Heart left ventricle (tissue), 16 donors: Measurements from ENCODE around the gene ANKRD50. TPM values are rescaled to one million over a fixed set of nuclear protein-coding genes. Genes with fewer than 3 reads are reported as not detected.

Experiments
- ATAC-seq, 4 donors: fragments of 200-7000 bp; cut with Tn5 transposase; one replicate each; pipeline ENCODE4 v1.9.1; 2020 to 2022; ENCODE audit warnings: moderate library complexity in 4 of 4, mild to moderate bottlenecking in 3 of 4, moderate number of reproducible peaks in 1 of 4
- DNase-seq, 5 donors: peaks; one replicate each; pipeline ENCODE4 v3.0.0-alpha.2; 2020
- H3K27ac ChIP-seq, 12 donors: fragments of 200-600 bp; sonication (generic) in 4 of 12; one replicate each; pipeline versions ENCODE4 v1.5.0 to v1.8.0; 2016 to 2022; ENCODE audit warnings: mild to moderate bottlenecking in 2 of 12
- H3K27me3 ChIP-seq, 9 donors: fragments of 200-600 bp; sonication (generic) in 2 of 9; one replicate each; pipeline versions ENCODE4 v1.5.1 to v1.8.0; 2016 to 2022; ENCODE audit warnings: mild to moderate bottlenecking in 3 of 9
- H3K36me3 ChIP-seq, 9 donors: fragments of 200-600 bp; sonication (generic) in 2 of 9; one replicate each; pipeline versions ENCODE4 v1.5.0 to v1.8.0; 2018 to 2022; ENCODE audit warnings: mild to moderate bottlenecking in 2 of 9
- H3K4me1 ChIP-seq, 12 donors: fragments of 200-600 bp; sonication (generic) in 4 of 12; one replicate each; pipeline versions ENCODE4 v1.5.0 to v1.8.0; 2016 to 2022; ENCODE audit warnings: mild to moderate bottlenecking in 3 of 12
- H3K4me3 ChIP-seq, 12 donors: fragments of 200-600 bp; sonication (generic) in 4 of 12; one replicate each; pipeline versions ENCODE4 v1.5.0 to v1.8.0; 2017 to 2022; ENCODE audit warnings: mild to moderate bottlenecking in 9 of 12, moderate library complexity in 4 of 12
- H3K9me3 ChIP-seq, 12 donors: fragments of 200-600 bp; sonication (generic) in 4 of 12; one replicate each; pipeline versions ENCODE4 v1.5.0 to v1.8.0; 2016 to 2022; ENCODE audit warnings: mild to moderate bottlenecking in 1 of 12
- POLR2A ChIP-seq, 2 donors: fragments of 450-650 bp; IDR thresholded peaks; one replicate each; pipeline ENCODE4 v1.6.1; 2017; ENCODE audit warnings: antibody characterized with exemption in 2 of 2, mild to moderate bottlenecking in 2 of 2, moderate library complexity in 2 of 2
- WGBS, 4 donors: extraction: QIAGEN DNeasy Blood & Tissue Kit in 2 of 4; methylation state at CpG; one replicate each; pipeline versions ENCODE4 v1.1.5 to v1.1.7; 2013 to 2018; 5-methylcytosine and 5-hydroxymethylcytosine counted together
- intact Hi-C, 10 donors: fragments of 100-400 bp; cut with DNase I; formaldehyde crosslinking; loops; one replicate each; pipeline versions ENCODE4 v1.11.1 to v1.14.2; 2022
- polyA plus RNA-seq, 2 donors: library from polyadenylated mRNA; stranded (reverse); fragments of 200-250 nt; gene quantifications; one replicate each; pipeline ENCODE4 v1.2.3, GENCODE V29; 2013
- total RNA-seq, 9 donors: library from RNA; depleted of rRNA in 2 of 9; stranded (reverse); fragments of >200 nt in 2 of 9; fragmentation: NEBNext Ultra II Directional in 3 of 9; extraction: Animal tissue kit (Norgen Biotek cat#: 25700) in 3 of 9; gene quantifications; one replicate each; pipeline versions ENCODE4 v1.1.0 to v1.2.4, GENCODE V29; 2016 to 2023
- TF ChIP-seq, protein P1 (sequence below), 12 donors: fragments of 200-600 bp; sonication (generic) in 4 of 12; IDR thresholded peaks; one replicate each; pipeline versions ENCODE4 v1.5.0 to v1.8.0; 2018 to 2022; ENCODE audit warnings: antibody characterized with exemption in 12 of 12, mild to moderate bottlenecking in 5 of 12
- donor health status: ischemic (EF 13 %, LVEDD 7.1; RV severe dilation, severe dysfunction).
- donor health status: healthy with polysubstance abuse.
- donor health status: DM: no; HTN: yes; CAD: no.
- donor health status: DM: no; HTN: no; CAD: no.
- donor health status: ischemic (EF 25% LVEDD 6.9; RV normal size, moderate dysfunction).
- donor health status: ischemic (EF 25% LVEDD 5.7; RV mildly dilated, moderate dysfunction).
- donor health status: healthy.
- donor health status: DM: yes; HTN: yes; CAD: no.
- donor health status: ischemic (EF 35%, LVEDD 5.7; RV mildly dilated, moderate dysfunction).
- donor health status: nonischemic (EF 11% LVEDD 7.7; RV severe dilation, severe dysfunction).
- donor health status: DM: yes; HTN: yes; CAD: no.
- donor health status: PGD.
- donor health status: ischemic (EF 29% LVEDD 5.4; RV normal size, mild dysfunction).
- donor health status: nonischemic (EF 23%, LVEDD 6.1; RV moderate dilation, normal function).

Gene ANKRD50
- total and polyA plus RNA-seq, 11 donors: 1.8 to 19.0 (median 8.1) TPM

- TF ChIP-seq, protein P1, sequence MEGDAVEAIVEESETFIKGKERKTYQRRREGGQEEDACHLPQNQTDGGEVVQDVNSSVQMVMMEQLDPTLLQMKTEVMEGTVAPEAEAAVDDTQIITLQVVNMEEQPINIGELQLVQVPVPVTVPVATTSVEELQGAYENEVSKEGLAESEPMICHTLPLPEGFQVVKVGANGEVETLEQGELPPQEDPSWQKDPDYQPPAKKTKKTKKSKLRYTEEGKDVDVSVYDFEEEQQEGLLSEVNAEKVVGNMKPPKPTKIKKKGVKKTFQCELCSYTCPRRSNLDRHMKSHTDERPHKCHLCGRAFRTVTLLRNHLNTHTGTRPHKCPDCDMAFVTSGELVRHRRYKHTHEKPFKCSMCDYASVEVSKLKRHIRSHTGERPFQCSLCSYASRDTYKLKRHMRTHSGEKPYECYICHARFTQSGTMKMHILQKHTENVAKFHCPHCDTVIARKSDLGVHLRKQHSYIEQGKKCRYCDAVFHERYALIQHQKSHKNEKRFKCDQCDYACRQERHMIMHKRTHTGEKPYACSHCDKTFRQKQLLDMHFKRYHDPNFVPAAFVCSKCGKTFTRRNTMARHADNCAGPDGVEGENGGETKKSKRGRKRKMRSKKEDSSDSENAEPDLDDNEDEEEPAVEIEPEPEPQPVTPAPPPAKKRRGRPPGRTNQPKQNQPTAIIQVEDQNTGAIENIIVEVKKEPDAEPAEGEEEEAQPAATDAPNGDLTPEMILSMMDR (IDR thresholded peaks at IDR 0.05): no peak
- no peak for TF ChIP-seq POLR2A (IDR thresholded peaks at IDR 0.05)
- no peaks in the 10 kb centered on the region for H3K9me3 ChIP-seq
- no peak overlapping the region for H3K4me3 ChIP-seq
- H3K36me3 ChIP-seq: peaks cover 0 to 7% (median 0%) of the 10 kb centered on the region in 9 donors
- DNase-seq (no peak), ATAC-seq (no peak)
- 78 to 86% (median 84%) methylated on average over 2 of the region's 2 CpGs for WGBS, 4 donors
- no peaks in the 10 kb centered on the region for H3K4me1 ChIP-seq
- intact Hi-C loops: no loop called here
- H3K27ac ChIP-seq: no peak overlapping the region
- no peaks in the 10 kb centered on the region for H3K27me3 ChIP-seq
These were observed 64.9 kb downstream of the ANKRD50 start for GRCh38 chr4:124647599-124647998.

- intact Hi-C loops: no loop called here
- no peaks in the 10 kb centered on the region for H3K36me3 ChIP-seq
- no peak overlapping the region for H3K27ac ChIP-seq
- DNase-seq (no peak), ATAC-seq (no peak)
- no peaks in the 10 kb centered on the region for H3K27me3 ChIP-seq
- no peak overlapping the region for H3K4me3 ChIP-seq
- TF ChIP-seq, protein P1 (IDR thresholded peaks at IDR 0.05): no peak
- TF ChIP-seq POLR2A (IDR thresholded peaks at IDR 0.05): no peak
- H3K4me1 ChIP-seq: no peaks in the 10 kb centered on the region
- H3K9me3 ChIP-seq: no peaks in the 10 kb centered on the region
- 90 to 97% (median 94%) methylated on average over 3 of the region's 3 CpGs for WGBS, 4 donors
These were observed 67.9 kb downstream of the ANKRD50 start for GRCh38 chr4:124644621-124645020.

DNA sequence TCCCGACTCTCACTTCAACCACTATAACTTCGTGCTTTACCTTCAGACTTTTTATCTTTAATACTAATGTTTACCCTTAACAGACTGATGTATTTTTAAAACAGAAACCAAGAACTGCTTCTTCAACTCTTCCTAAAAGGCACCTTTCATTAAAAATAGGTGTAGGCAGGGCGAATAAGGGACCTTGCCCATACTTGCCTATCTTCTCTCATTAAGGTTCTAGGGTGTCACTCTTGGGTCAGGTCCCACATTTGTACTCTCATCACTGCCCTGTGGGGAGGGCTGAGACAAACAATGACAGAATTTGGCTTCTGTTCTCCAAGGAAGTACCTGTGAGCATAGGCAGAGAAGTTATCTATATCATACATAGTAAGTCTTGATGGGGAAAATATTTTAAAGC is 69.7 kb downstream of the ANKRD50 start:
- DNase-seq (no peak), ATAC-seq (no peak)
- Histone ChIP-seq H3K9me3 (no peaks in the 10 kb centered on the region), H3K4me1 (no peaks in the 10 kb centered on the region), H3K36me3 (no peaks in the 10 kb centered on the region), H3K27me3 (no peaks in the 10 kb centered on the region), H3K4me3 (no peak overlapping the region), H3K27ac (no peak overlapping the region)
- WGBS, 4 donors: 94 to 98% (median 95%) methylated on average over 3 of the region's 3 CpGs
- TF ChIP-seq POLR2A (IDR thresholded peaks at IDR 0.05): no peak
- TF ChIP-seq, protein P1 (IDR thresholded peaks at IDR 0.05): no peak
- intact Hi-C loops: no loop called here

DNA sequence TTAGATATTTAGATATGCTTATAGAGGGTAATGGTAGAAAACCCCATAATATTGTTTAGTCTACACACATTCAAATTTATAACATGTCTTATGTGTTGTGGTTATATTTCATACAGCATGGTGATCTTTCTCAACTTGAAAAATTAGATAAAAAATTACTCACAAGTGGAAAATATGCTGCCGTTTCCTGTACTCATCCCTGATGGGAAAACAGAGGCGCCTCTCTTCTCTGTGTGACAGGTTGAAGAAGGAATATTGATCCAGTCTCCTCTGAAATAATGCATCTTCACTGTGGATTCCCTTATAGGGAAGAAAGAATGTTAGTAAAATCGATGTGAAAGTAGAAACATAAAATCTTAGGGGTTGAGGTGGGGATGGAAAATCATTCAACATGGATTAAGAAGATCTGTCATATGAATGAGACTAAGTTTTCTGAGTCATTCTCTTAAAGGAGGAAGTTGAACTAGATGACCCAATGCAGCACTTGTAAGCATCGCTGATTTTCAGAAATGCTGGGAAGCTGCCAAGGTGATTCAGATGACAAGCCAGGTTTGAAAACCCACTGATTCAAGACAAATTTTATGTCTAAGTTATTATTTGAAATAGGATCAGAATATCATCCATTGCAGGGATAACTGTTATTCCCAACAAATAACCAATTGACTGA is 70.7 kb downstream of the ANKRD50 start:
- H3K36me3 ChIP-seq: no peaks in the 10 kb centered on the region
- 40 to 69% (median 66%) methylated on average over 4 of the region's 4 CpGs for WGBS, 4 donors
- H3K4me3 ChIP-seq: no peak overlapping the region
- no peaks in the 10 kb centered on the region for H3K9me3 ChIP-seq
- H3K4me1 ChIP-seq: no peaks in the 10 kb centered on the region
- TF ChIP-seq, protein P1 (IDR thresholded peaks at IDR 0.05): no peak
- no peak for TF ChIP-seq POLR2A (IDR thresholded peaks at IDR 0.05)
- no peaks in the 10 kb centered on the region for H3K27me3 ChIP-seq
- intact Hi-C loops: no loop called here
- no peak overlapping the region for H3K27ac ChIP-seq
- ATAC-seq (no peak), DNase-seq (no peak)
